Suprapubic skin (tissue), 4 donors: ENCODE results near the gene MYO9B. TPM values are rescaled to one million over a fixed set of nuclear protein-coding genes. Genes with fewer than 3 reads are reported as not detected.

Experiments used
- DNase-seq, 2 donors: peaks; one replicate each; pipeline ENCODE4 v3.0.0-alpha.2; 2019; ENCODE audit warnings: low spot score in 2 of 2
- H3K27ac ChIP-seq: fragments of 200-600 bp; sonication (generic); one replicate; pipeline ENCODE4 v1.5.1; 2019
- H3K27me3 ChIP-seq: fragments of 200-600 bp; sonication (generic); one replicate; pipeline ENCODE4 v1.5.1; 2019
- H3K36me3 ChIP-seq: fragments of 200-600 bp; sonication (generic); one replicate; pipeline ENCODE4 v1.5.1; 2019
- H3K4me1 ChIP-seq: fragments of 200-600 bp; sonication (generic); one replicate; pipeline ENCODE4 v1.5.1; 2019
- H3K4me3 ChIP-seq: fragments of 200-600 bp; sonication (generic); one replicate; pipeline ENCODE4 v1.5.1; 2019; ENCODE audit warnings: mild to moderate bottlenecking
- H3K9me3 ChIP-seq: fragments of 200-600 bp; sonication (generic); one replicate; pipeline ENCODE4 v1.5.1; 2019
- EP300 ChIP-seq: sonication (generic); formaldehyde crosslinking; IDR thresholded peaks from one replicate; pipeline ENCODE4 v1.6.1; 2017; ENCODE audit warnings: antibody characterized with exemption
- POLR2A ChIP-seq, 2 donors: fragments of 450-650 bp; IDR thresholded peaks; one replicate each; pipeline ENCODE4 v1.6.1; 2017; ENCODE audit warnings: antibody characterized with exemption in 2 of 2, mild to moderate bottlenecking in 2 of 2, moderate library complexity in 2 of 2
- POLR2AphosphoS5 ChIP-seq, 3 donors: sonication (generic); formaldehyde crosslinking; IDR thresholded peaks; one replicate each; pipeline ENCODE4 v1.6.1; 2017; ENCODE audit warnings: antibody characterized with exemption in 3 of 3
- WGBS: methylation state at CpG from one replicate; pipeline ENCODE4 v1.1.5; 2018; 5-methylcytosine and 5-hydroxymethylcytosine counted together
- total RNA-seq, 4 donors: library from RNA; depleted of rRNA; stranded (reverse); fragments of >200 nt; gene quantifications; one replicate each; pipeline ENCODE4 v1.1.0, GENCODE V29; 2016
- TF ChIP-seq, protein P1 (sequence below), 2 donors: fragments of 200-600 bp in 1 of 2; fragments of 450-650 bp in 1 of 2; sonication (generic) in 1 of 2; IDR thresholded peaks; one replicate each; pipeline ENCODE4 v1.5.1; 2016 to 2019; ENCODE audit warnings: antibody characterized with exemption in 2 of 2, mild to moderate bottlenecking in 1 of 2, moderate library complexity in 1 of 2

The MYO9B gene
- total RNA-seq, 4 donors from 2014 or later: 43.6 to 99.9 (median 69.5) TPM

GRCh38 chr19:17149393-17150135 is 74.0 kb downstream of the MYO9B start:
- DNase-seq: no peak
- Histone ChIP-seq H3K4me3 (no peak overlapping the region), H3K9me3 (no peaks in the 10 kb centered on the region), H3K27ac (no peak overlapping the region), H3K36me3 (peaks cover 58% of the 10 kb centered on the region), H3K27me3 (no peaks in the 10 kb centered on the region), H3K4me1 (peaks cover under 1% of the 10 kb centered on the region)
- 76% methylated on average over 13 of the region's 13 CpGs for WGBS
- no peak for TF ChIP-seq EP300
- TF ChIP-seq, protein P1, sequence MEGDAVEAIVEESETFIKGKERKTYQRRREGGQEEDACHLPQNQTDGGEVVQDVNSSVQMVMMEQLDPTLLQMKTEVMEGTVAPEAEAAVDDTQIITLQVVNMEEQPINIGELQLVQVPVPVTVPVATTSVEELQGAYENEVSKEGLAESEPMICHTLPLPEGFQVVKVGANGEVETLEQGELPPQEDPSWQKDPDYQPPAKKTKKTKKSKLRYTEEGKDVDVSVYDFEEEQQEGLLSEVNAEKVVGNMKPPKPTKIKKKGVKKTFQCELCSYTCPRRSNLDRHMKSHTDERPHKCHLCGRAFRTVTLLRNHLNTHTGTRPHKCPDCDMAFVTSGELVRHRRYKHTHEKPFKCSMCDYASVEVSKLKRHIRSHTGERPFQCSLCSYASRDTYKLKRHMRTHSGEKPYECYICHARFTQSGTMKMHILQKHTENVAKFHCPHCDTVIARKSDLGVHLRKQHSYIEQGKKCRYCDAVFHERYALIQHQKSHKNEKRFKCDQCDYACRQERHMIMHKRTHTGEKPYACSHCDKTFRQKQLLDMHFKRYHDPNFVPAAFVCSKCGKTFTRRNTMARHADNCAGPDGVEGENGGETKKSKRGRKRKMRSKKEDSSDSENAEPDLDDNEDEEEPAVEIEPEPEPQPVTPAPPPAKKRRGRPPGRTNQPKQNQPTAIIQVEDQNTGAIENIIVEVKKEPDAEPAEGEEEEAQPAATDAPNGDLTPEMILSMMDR (IDR thresholded peaks at IDR 0.05): no peak
- TF ChIP-seq POLR2AphosphoS5 (IDR thresholded peaks at IDR 0.05): no peak
- TF ChIP-seq POLR2A (IDR thresholded peaks at IDR 0.05): no peak

GRCh38 chr19:17153996-17154395 is 78.4 kb downstream of the MYO9B start:
- Histone ChIP-seq H3K4me3 (no peak overlapping the region), H3K9me3 (no peaks in the 10 kb centered on the region), H3K36me3 (peaks cover 77% of the 10 kb centered on the region), H3K4me1 (no peaks in the 10 kb centered on the region), H3K27me3 (no peaks in the 10 kb centered on the region), H3K27ac (no peak overlapping the region)
- 99% methylated on average over 10 of the region's 10 CpGs for WGBS
- DNase-seq: no peak
- TF ChIP-seq, protein P1 (IDR thresholded peaks at IDR 0.05): no peak
- no peak for TF ChIP-seq POLR2AphosphoS5 (IDR thresholded peaks at IDR 0.05)

DNA sequence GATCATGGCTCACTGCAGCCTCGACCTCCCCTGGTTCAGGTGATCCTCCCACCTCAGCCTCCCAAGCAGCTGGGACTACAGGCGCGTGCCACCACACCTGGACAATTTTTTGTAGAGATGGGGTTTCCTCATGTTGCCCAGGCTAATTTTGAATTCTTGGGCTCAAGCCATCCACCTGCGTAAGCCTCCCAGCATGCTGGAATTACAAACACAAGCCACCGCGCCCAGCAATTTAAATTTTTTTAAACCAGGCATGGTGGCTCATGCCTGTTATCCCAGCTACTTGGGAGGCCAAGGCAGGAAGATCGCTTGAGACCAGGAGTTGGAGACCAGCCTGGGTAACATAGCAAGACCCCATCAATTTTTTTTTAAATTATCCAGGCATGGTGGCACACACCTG is 79.7 kb downstream of the MYO9B start:
- Histone ChIP-seq H3K27me3 (no peaks in the 10 kb centered on the region), H3K36me3 (peaks cover 81% of the 10 kb centered on the region), H3K4me3 (no peak overlapping the region), H3K9me3 (no peaks in the 10 kb centered on the region), H3K4me1 (no peaks in the 10 kb centered on the region), H3K27ac (no peak overlapping the region)
- TF ChIP-seq POLR2AphosphoS5 (IDR thresholded peaks at IDR 0.05): no peak
- TF ChIP-seq POLR2A (IDR thresholded peaks at IDR 0.05): no peak
- 91% methylated on average over 7 of the region's 7 CpGs for WGBS
- no peak for DNase-seq

- no peaks in the 10 kb centered on the region for H3K9me3 ChIP-seq
- DNase-seq: no peak
- no peak overlapping the region for H3K4me3 ChIP-seq
- no peak overlapping the region for H3K27ac ChIP-seq
- 94% methylated on average over 11 of the region's 11 CpGs for WGBS
- H3K4me1 ChIP-seq: no peaks in the 10 kb centered on the region
- no peaks in the 10 kb centered on the region for H3K27me3 ChIP-seq
- TF ChIP-seq POLR2A (IDR thresholded peaks at IDR 0.05): no peak
- TF ChIP-seq POLR2AphosphoS5 (IDR thresholded peaks at IDR 0.05): no peak
- no peak for TF ChIP-seq EP300
- TF ChIP-seq, protein P1 (IDR thresholded peaks at IDR 0.05): no peak
- H3K36me3 ChIP-seq: peaks cover 88% of the 10 kb centered on the region
These were observed 80.8 kb downstream of the MYO9B start for GRCh38 chr19:17156296-17156946.

DNA sequence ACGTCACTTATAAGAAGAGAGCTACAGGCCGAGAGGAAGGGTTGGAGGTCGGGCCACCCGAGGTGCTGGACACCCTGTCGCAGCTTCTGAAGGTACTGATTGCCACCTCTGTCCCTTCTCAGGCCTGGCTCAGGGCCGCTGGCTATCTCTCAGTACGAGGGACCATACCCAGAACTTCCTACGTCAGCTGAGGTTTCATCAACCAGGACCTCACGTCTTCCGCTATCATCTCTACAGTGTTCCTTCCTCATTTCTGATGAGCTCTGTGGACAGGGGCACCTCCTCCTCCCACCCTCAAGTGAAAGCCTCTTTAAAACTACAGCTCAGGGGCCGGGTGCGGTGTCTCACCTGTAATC is 81.3 kb downstream of the MYO9B start:
- no peak for TF ChIP-seq EP300
- TF ChIP-seq, protein P1 (IDR thresholded peaks at IDR 0.05): no peak
- no peak for TF ChIP-seq POLR2A (IDR thresholded peaks at IDR 0.05)
- H3K4me1 ChIP-seq: no peaks in the 10 kb centered on the region
- WGBS: 92% methylated on average over 12 of the region's 12 CpGs
- H3K9me3 ChIP-seq: no peaks in the 10 kb centered on the region
- no peak overlapping the region for H3K27ac ChIP-seq
- no peak for DNase-seq
- no peak overlapping the region for H3K4me3 ChIP-seq
- H3K27me3 ChIP-seq: no peaks in the 10 kb centered on the region
- peaks cover 89% of the 10 kb centered on the region for H3K36me3 ChIP-seq
